ACC112 (cell line): ENCODE data around the gene LINC00632.

Experiments
- H2AFZ ChIP-seq: fragments of 200-600 bp; sonication (generic); one replicate; pipeline ENCODE4 v1.6.0; 2017; ENCODE audit warnings: antibody characterized with exemption, low read length; ENCODE audit not compliant: unreplicated experiment
- H3K27ac ChIP-seq: fragments of 200-600 bp; sonication (generic); 2 replicates; pipeline ENCODE4 v1.5.1; 2014; ENCODE audit warnings: low read depth, mild to moderate bottlenecking, antibody characterized with exemption, low read length, moderate library complexity
- H3K27me3 ChIP-seq: fragments of 200-600 bp; sonication (generic); 2 replicates; pipeline ENCODE4 v1.6.1; 2014; ENCODE audit warnings: mild to moderate bottlenecking, antibody characterized with exemption, low read length, moderate library complexity, mixed read lengths; ENCODE audit not compliant: insufficient read depth
- H3K36me3 ChIP-seq: fragments of 200-600 bp; sonication (generic); 2 replicates; pipeline ENCODE4 v1.6.1; 2016; ENCODE audit warnings: mild to moderate bottlenecking, antibody characterized with exemption, low read length, moderate library complexity, mixed read lengths; ENCODE audit not compliant: insufficient read depth
- H3K4me1 ChIP-seq: fragments of 200-600 bp; sonication (generic); one replicate; pipeline ENCODE4 v1.6.1; 2016; ENCODE audit warnings: low read length, mixed read lengths; ENCODE audit not compliant: insufficient read depth, unreplicated experiment, control insufficient read depth
- H3K4me3 ChIP-seq: fragments of 200-600 bp; sonication (generic); 2 replicates; pipeline ENCODE4 v1.5.1; 2014; ENCODE audit warnings: mild to moderate bottlenecking, low read depth, low read length
- H3K79me2 ChIP-seq: fragments of 200-600 bp; sonication (generic); one replicate; pipeline ENCODE4 v1.6.0; 2016; ENCODE audit warnings: low read length; ENCODE audit not compliant: control insufficient read depth, unreplicated experiment, insufficient read depth

The LINC00632 gene

GRCh38 chrX:140764401-140764919, 54.9 kb downstream of the LINC00632 start:
- H3K36me3 ChIP-seq: no peaks in the 10 kb centered on the region
- peak overlapping the region; percentile 82 for H3K4me3 ChIP-seq
- H2AFZ ChIP-seq: no peak overlapping the region
- peak overlapping the region; percentile 82 for H3K27ac ChIP-seq
- H3K4me1 ChIP-seq: no peaks in the 10 kb centered on the region
- no peaks in the 10 kb centered on the region for H3K27me3 ChIP-seq
- H3K79me2 ChIP-seq: peaks cover 23% of the 10 kb centered on the region

DNA sequence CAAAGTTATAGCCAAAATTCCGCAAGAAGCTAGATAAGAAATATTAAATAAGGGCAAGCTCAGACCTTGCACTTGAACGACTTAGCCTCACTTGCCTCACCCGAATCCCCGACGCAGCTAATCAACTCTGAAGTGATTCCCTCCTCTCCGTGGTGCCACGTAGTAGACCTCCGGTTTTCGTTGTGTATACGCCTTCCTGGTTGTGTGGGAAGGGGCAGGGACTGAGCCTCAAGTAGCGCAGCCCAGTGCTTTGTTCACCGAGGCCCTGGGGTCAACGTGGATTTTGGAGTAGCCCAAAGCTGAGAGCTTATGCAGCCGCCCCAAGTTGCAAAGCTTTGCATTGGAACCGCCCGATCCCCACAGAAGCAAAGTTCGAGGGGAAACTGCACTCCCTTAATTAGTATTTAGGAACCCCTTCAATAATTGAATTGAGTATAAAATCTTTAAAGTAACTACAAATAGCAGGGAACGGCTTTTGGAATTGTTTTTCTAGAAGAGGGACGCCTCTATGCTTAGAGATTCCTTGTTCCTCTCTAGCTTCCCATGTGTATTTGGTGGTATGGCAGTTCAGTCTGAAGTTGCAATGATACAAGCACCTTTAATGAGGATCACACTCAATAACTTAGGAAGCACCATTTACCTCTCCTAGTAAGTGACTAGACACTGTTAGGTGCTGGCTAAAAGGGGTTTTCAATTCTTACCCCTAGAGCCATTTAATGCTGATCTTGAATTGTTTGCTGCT, 55.7 kb downstream of the LINC00632 start:
- peaks cover 23% of the 10 kb centered on the region for H3K79me2 ChIP-seq
- peak overlapping the region; percentile 82 for H3K4me3 ChIP-seq
- no peak overlapping the region for H2AFZ ChIP-seq
- H3K4me1 ChIP-seq: no peaks in the 10 kb centered on the region
- no peaks in the 10 kb centered on the region for H3K36me3 ChIP-seq
- peak overlapping the region; percentile 82 for H3K27ac ChIP-seq
- H3K27me3 ChIP-seq: no peaks in the 10 kb centered on the region

DNA sequence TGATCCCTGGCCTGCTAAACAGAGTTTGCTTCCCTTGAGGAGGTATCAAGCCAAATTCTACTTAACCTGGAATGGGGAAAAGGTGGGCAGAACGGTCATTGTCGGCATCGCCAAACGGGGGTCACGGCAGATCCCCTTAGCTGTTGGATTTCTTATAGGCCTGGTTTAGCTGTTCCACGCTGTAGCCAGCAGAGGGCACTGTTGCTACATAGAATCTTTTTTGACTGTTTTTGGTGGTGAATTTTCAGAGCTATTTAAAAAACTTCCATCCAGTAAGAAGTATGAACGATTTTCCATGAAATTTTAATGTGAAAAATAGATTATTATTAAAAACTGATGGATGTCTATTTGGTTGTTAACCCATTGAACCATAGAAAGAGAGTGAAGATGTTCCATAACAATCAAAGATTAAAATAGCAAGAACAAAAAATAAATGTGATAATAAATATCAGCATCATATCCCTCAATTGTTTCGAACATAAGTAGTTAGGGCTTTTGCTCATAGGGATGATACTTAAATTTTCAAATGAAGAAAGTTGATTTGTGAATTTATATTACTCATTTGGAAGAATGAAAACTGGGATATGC, 56.6 kb downstream of the LINC00632 start:
- Histone ChIP-seq H2AFZ (no peak overlapping the region), H3K36me3 (no peaks in the 10 kb centered on the region), H3K79me2 (peaks cover 23% of the 10 kb centered on the region), H3K4me1 (no peaks in the 10 kb centered on the region), H3K27ac (peak overlapping the region; percentile 82; the same call in 1 of the 2 replicates), H3K4me3 (peak overlapping the region; percentile 82), H3K27me3 (no peaks in the 10 kb centered on the region)

DNA sequence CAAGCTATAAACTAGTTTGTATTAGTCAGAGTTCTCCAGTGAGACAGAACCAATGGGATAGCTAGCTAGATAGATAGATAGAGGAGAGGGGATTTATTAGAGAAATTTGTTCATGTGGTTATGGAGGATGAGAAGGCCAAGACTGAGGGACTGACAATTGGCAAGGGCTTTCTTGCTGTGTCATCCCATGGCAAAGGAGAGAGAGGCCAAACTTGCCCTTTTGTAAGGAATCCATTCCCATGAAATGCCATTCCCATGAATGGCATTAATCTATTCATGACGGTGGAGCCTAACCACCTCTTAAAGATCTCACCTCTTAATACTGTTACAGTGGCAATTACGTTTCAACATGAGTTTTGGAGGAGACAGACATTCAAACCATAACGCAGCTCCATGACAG, 58.1 kb downstream of the LINC00632 start:
- Histone ChIP-seq H3K79me2 (peaks cover 23% of the 10 kb centered on the region), H3K27me3 (no peaks in the 10 kb centered on the region), H3K4me3 (0 out of 2 replicates have a peak overlapping the region, but pooled peaks have one; percentile 21), H3K27ac (no peak overlapping the region), H2AFZ (no peak overlapping the region), H3K4me1 (no peaks in the 10 kb centered on the region), H3K36me3 (no peaks in the 10 kb centered on the region)

DNA sequence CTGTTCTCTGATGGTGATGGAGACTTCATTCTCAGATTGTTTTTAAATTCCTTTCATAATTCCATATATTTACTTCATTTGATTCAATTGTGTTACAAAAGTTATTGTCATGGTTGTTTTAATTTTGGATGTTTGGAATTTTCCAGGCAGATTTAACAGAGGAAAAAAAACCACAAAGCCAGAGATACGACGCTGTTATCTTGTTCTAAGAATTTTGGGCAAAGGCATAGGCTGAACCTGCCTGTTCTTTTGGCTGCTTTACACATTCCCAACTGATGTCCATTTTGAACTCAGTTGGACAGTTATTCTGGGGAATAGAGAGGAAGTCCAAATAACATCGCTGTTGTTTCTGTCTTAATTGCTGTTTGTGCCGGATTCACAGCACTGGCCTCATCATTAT, 65.7 kb downstream of the LINC00632 start:
- Histone ChIP-seq H3K4me3 (no peak overlapping the region), H3K27me3 (no peaks in the 10 kb centered on the region), H2AFZ (no peak overlapping the region), H3K36me3 (no peaks in the 10 kb centered on the region; the same call in 1 of the 2 replicates), H3K79me2 (no peaks in the 10 kb centered on the region), H3K4me1 (no peaks in the 10 kb centered on the region), H3K27ac (no peak overlapping the region)

DNA sequence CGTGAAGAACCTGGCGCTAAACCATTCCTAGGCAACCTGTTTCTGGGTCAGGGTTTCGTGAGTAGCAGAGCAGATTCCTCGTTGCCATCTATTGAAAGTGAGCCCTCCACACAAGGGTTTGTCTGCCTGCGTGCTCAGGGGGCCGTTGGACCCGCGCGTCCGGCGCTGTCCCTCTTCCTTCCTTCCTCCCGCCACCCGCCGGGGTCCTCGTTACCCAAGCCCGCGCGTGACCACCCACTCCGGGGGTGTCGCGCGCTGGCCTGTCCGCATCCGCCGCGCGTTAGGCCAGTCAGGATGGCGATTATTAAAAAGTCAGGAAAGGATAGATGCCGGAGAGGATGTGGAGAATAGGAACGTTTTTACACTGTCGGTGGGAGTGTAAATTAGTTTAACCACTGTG, 66.8 kb downstream of the LINC00632 start:
- Histone ChIP-seq H3K27me3 (no peaks in the 10 kb centered on the region), H2AFZ (no peak overlapping the region), H3K79me2 (no peaks in the 10 kb centered on the region), H3K36me3 (no peaks in the 10 kb centered on the region; the same call in 1 of the 2 replicates), H3K27ac (no peak overlapping the region), H3K4me3 (no peak overlapping the region), H3K4me1 (no peaks in the 10 kb centered on the region)

DNA sequence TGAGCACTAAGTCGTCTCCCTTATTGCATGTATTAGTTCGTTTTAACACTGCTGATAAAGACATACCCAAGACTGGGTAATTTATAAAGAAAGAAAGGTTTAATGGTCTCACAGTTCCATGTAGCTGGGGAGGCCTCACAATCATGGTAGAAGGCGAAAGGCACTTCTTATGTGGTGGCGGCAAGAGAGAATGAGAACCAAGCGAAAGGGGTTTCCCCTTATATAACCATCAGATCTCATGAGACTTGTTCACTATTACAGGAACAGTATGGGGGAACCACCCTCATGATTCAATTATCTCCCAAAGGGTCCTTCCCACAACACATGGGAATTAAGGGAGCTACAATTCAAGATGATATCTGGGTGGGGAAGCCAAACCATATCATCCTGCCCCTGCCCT, 85.1 kb downstream of the LINC00632 start:
- no peaks in the 10 kb centered on the region for H3K36me3 ChIP-seq
- no peak overlapping the region for H3K27ac ChIP-seq
- no peaks in the 10 kb centered on the region for H3K79me2 ChIP-seq
- H3K4me3 ChIP-seq: no peak overlapping the region
- no peak overlapping the region for H2AFZ ChIP-seq
- H3K4me1 ChIP-seq: no peaks in the 10 kb centered on the region
- H3K27me3 ChIP-seq: no peaks in the 10 kb centered on the region

DNA sequence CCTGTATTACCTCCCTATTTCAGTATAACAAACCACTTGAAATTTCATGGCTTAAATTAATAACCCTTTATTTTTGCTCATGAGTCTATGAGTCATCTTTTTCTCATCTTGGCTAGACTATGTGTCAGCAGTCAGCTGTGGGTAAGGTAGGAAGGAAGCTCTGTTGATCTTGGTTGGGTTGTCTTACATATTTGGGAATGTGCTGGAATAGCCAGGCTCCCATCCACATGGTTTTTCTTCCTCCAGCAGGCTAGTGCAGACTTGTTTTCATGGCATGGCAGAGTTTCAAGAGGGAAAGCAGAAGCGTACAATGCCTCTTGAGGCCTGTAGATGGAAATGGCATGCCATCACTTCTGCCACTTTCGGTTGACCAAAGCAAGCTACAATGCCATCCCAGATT, 89.7 kb downstream of the LINC00632 start:
- Histone ChIP-seq H3K27ac (no peak overlapping the region), H3K4me3 (no peak overlapping the region), H3K36me3 (no peaks in the 10 kb centered on the region), H2AFZ (no peak overlapping the region), H3K4me1 (no peaks in the 10 kb centered on the region), H3K79me2 (no peaks in the 10 kb centered on the region), H3K27me3 (no peaks in the 10 kb centered on the region)

DNA sequence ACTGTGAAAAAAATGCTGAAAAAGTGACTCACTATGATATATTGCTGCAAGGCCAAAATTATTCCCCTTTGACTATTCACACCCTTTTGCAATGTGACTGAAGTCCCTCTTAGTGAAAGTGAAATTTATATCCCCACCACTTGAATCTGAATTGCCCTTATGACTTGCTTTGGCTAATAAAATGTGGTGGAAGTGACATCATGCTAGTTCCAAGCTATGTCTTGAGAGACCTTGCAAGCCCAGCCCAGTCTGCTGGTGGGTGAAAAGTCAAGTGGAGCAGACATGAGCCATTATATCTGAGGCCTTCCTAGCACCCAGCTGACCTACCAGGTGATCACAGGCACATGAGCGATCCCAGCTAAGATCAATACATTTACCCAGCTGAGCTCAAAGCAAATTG, 94.7 kb downstream of the LINC00632 start:
- H3K27me3 ChIP-seq: no peaks in the 10 kb centered on the region
- no peak overlapping the region for H3K27ac ChIP-seq
- H3K79me2 ChIP-seq: no peaks in the 10 kb centered on the region
- H3K4me3 ChIP-seq: no peak overlapping the region
- no peaks in the 10 kb centered on the region for H3K36me3 ChIP-seq
- no peak overlapping the region for H2AFZ ChIP-seq
- no peaks in the 10 kb centered on the region for H3K4me1 ChIP-seq

DNA sequence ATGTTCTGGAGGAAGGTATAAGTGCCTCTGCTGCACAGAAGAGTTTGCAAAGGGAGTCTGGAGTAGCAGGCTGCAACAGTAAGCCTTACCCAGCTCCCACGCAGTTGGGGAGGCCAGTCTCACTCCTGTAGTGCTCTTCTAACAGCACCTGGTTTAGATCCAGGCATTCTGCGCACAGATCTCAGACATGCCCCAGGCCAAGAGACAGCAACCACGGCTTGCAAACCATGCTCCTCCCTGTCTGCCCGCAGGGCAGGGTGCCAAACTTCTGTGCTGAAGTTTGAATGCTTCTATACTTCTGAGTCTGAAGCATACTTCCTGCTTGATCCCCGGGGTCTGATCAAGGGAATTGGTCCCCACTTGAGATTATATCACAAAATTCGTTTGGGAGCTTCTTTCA, 106.3 kb downstream of the LINC00632 start:
- H3K36me3 ChIP-seq: no peaks in the 10 kb centered on the region
- H3K4me1 ChIP-seq: no peaks in the 10 kb centered on the region
- no peak overlapping the region for H3K27ac ChIP-seq
- no peak overlapping the region for H2AFZ ChIP-seq
- no peaks in the 10 kb centered on the region for H3K27me3 ChIP-seq
- H3K79me2 ChIP-seq: no peaks in the 10 kb centered on the region
- H3K4me3 ChIP-seq: no peak overlapping the region

DNA sequence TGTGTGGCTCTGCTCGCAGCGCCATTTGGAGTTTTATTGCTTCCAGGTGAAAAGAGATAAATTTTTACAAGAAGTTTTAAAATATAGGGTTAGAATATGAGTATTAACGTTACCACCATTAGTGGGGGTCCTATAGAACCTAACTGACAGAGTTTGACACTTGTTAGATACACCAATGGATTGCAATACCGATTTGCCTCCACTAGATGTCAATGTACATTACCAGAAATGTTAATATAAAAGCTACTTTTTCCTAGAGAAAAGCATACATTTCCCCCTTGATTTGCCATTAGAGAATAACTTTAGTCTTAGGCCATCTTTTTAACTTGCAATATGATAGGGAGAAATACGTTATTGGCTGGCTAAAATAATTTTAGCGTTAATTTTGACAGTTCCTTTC, 108.4 kb downstream of the LINC00632 start:
- Histone ChIP-seq H3K4me1 (no peaks in the 10 kb centered on the region), H3K27ac (no peak overlapping the region), H3K79me2 (no peaks in the 10 kb centered on the region), H3K27me3 (no peaks in the 10 kb centered on the region), H3K36me3 (no peaks in the 10 kb centered on the region), H2AFZ (no peak overlapping the region), H3K4me3 (no peak overlapping the region)
